Measurements from ENCODE around the gene HDAC4.

GRCh38 chr2:239189711-239190131 is 211.1 kb downstream of the HDAC4 start:
- TF ChIP-seq CTCF (IDR thresholded peaks at IDR 0.05 in 2 of 3, conservative IDR thresholded peaks at IDR 0.05 in 1 of 3; ENCODE audit: control insufficient read depth in 2 of 3, extremely low read depth in 1 of 3, insufficient read depth in 1 of 3, low read depth in 3 of 3, low read length in 3 of 3), result no peak
- no peak for TF ChIP-seq EP300 (IDR thresholded peaks at IDR 0.05; ENCODE audit: borderline replicate concordance in 1 of 2, control insufficient read depth in 1 of 2, low read depth in 2 of 2, low read length in 2 of 2)
- no peak for TF ChIP-seq POU2F2 (IDR thresholded peaks at IDR 0.05; ENCODE audit: borderline replicate concordance, low read depth, low read length)

Data from GM12878 (cell line).